ENCODE data around the gene HDAC4. TPM values are rescaled to one million over a fixed set of nuclear protein-coding genes. Genes with fewer than 3 reads are reported as not detected.

Gene HDAC4
- total RNA-seq, 2 donors from 2014 or later: 22.3 to 48.6 TPM

- Mint-ChIP-seq H3K27me3 (peaks cover 0 to 2% of the 10 kb centered on the region in 2 donors), H3K4me1 (ENCODE audit: low read depth in 2 of 2) (peaks cover 67 to 68% of the 10 kb centered on the region in 2 donors), H3K4me3 (peak overlapping the region; percentile 92), H3K36me3 (no peaks in the 10 kb centered on the region), H3K27ac (peak overlapping the region; percentile 85 to 97), H3K9me3 (peaks cover 5% of the 10 kb centered on the region)
- DNase-seq (ENCODE audit: low spot score) (no peak), ATAC-seq (no peak)
Measured at GRCh38 chr2:239268082-239268481, 132.7 kb downstream of the HDAC4 start.

DNA sequence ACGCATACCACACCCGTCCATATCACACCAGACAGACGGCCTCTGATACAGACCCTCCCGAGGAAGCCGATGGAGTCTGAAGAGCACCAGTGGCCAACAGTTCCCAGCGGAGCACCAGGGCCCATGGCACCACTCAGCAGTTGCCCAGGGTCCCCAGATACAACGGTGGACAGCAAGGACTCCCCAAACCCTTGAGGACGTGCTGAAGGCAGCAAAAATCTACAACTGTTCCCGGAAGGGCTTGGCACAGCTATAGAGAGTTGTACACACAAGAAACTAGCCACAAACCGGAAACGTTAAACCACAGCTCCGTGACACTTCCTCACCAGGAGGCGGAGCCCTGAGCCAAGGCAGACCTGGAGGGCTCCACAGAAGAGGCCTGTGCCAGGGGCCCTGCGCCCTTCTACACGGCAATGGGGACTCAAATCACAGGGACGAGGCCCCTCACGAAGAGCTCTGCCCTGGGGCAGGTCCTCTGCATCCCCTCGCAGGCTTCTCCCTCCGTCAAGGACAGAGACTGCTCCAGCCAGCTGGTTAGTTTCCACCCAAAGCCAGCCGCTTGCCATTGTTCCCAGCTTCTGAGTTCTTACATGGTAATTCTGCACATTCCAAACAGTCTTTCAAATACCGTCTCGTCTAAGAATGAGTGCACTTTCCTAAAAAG is 133.4 kb downstream of the HDAC4 start:
- Mint-ChIP-seq H3K4me3 (peak overlapping the region; percentile 92), H3K27ac (peak overlapping the region; percentile 85 to 97), H3K9me3 (peaks cover 5% of the 10 kb centered on the region), H3K4me1 (ENCODE audit: low read depth in 2 of 2) (peaks cover 64 to 66% of the 10 kb centered on the region in 2 donors), H3K27me3 (peaks cover 0 to 2% of the 10 kb centered on the region in 2 donors), H3K36me3 (no peaks in the 10 kb centered on the region)
- ATAC-seq: peak; percentile 91 to 94
- DNase-seq (ENCODE audit: low spot score): peak; percentile 96

DNA sequence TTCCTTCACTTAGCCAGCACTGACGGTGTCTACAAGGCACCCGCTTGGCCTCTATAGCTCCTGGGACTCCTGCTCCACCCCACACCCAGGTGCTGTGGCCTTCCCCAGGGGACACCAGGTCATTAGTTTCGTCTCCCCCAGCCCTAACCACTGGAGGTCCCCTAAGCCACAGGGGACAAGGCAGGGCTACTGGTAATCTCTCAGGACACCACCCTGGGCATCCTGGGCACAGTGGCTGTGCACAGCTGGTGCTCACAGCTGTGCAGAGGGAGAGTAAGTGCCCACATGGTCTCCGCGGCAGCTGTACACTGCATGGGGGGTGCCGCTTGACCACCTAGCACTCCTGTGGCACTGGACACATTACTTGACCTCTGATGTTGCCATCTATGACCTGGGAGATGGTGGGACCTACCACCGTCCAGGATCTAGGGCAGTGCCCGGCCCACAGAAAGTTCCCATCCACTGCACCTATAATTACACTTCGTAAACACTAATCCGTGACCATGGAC is 134.0 kb downstream of the HDAC4 start:
- ATAC-seq: peak in 1 of 2 donors; percentile 0
- peaks cover 67 to 68% of the 10 kb centered on the region in 2 donors for H3K4me1 Mint-ChIP-seq (ENCODE audit: low read depth in 2 of 2)
- peaks cover 5% of the 10 kb centered on the region for H3K9me3 Mint-ChIP-seq
- H3K36me3 Mint-ChIP-seq: no peaks in the 10 kb centered on the region
- no peak for DNase-seq (ENCODE audit: low spot score)
- H3K4me3 Mint-ChIP-seq: peak overlapping the region; percentile 92
- H3K27ac Mint-ChIP-seq: peak overlapping the region; percentile 85 to 97
- H3K27me3 Mint-ChIP-seq: peaks cover 0 to 2% of the 10 kb centered on the region in 2 donors

- peak overlapping the region; percentile 92 for H3K4me3 Mint-ChIP-seq
- no peaks in the 10 kb centered on the region for H3K36me3 Mint-ChIP-seq
- H3K27me3 Mint-ChIP-seq: peaks cover 0 to 2% of the 10 kb centered on the region in 2 donors
- peaks cover 5% of the 10 kb centered on the region for H3K9me3 Mint-ChIP-seq
- ATAC-seq: no peak
- H3K27ac Mint-ChIP-seq: peak overlapping the region; percentile 85 to 97
- DNase-seq (ENCODE audit: low spot score): no peak
- H3K4me1 Mint-ChIP-seq (ENCODE audit: low read depth in 2 of 2): peaks cover 67 to 69% of the 10 kb centered on the region in 2 donors
Measured at GRCh38 chr2:239266434-239266766, 134.4 kb downstream of the HDAC4 start.

GRCh38 chr2:239265681-239266433 is 135.0 kb downstream of the HDAC4 start:
- no peak for DNase-seq (ENCODE audit: low spot score)
- H3K36me3 Mint-ChIP-seq: no peaks in the 10 kb centered on the region

GRCh38 chr2:239264838-239265651 is 135.8 kb downstream of the HDAC4 start:
- DNase-seq (ENCODE audit: low spot score) (peak; percentile 84), ATAC-seq (peak; percentile 75 to 86)
- Mint-ChIP-seq H3K36me3 (no peaks in the 10 kb centered on the region), H3K27ac (peak overlapping the region; percentile 73 to 89), H3K4me1 (ENCODE audit: low read depth in 2 of 2) (peaks cover 78% of the 10 kb centered on the region in 2 donors), H3K27me3 (peaks cover 0 to under 1% of the 10 kb centered on the region in 2 donors), H3K9me3 (peaks cover 5% of the 10 kb centered on the region), H3K4me3 (peak overlapping the region; percentile 77)

More at GRCh38 chr2:239265681-239266433, 135.0 kb downstream of the HDAC4 start:
- no peak for ATAC-seq
- Mint-ChIP-seq H3K27me3 (peaks cover 0 to 2% of the 10 kb centered on the region in 2 donors), H3K4me3 (peak overlapping the region; percentile 92), H3K9me3 (peaks cover 5% of the 10 kb centered on the region), H3K4me1 (ENCODE audit: low read depth in 2 of 2) (peaks cover 72 to 74% of the 10 kb centered on the region in 2 donors), H3K27ac (peak overlapping the region; percentile 85 to 97)

DNA sequence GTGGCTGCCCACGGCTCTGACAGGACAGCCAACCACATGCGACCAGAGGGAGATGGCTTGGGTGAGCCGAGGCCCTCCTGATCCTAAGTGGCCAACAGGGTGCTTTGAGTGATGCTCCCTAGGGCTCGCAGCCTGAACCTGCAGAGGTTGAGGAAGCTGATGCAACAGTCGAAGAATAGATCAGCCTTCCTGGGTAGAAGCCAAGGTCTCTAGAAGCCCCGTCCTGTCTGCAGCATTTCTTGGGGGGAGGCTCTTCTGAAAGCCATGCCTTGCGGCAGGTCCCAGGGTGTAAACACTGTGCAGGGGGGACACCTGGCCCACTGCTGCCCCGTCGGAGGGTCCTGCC is 136.4 kb downstream of the HDAC4 start:
- DNase-seq (ENCODE audit: low spot score) (no peak), ATAC-seq (no peak)
- peaks cover 5% of the 10 kb centered on the region for H3K9me3 Mint-ChIP-seq
- H3K4me1 Mint-ChIP-seq (ENCODE audit: low read depth in 2 of 2): peaks cover 78% of the 10 kb centered on the region in 2 donors
- no peaks in the 10 kb centered on the region for H3K36me3 Mint-ChIP-seq
- peak overlapping the region; percentile 35 to 73 for H3K27ac Mint-ChIP-seq
- H3K4me3 Mint-ChIP-seq: peak overlapping the region; percentile 77
- H3K27me3 Mint-ChIP-seq: no peaks in the 10 kb centered on the region

DNA sequence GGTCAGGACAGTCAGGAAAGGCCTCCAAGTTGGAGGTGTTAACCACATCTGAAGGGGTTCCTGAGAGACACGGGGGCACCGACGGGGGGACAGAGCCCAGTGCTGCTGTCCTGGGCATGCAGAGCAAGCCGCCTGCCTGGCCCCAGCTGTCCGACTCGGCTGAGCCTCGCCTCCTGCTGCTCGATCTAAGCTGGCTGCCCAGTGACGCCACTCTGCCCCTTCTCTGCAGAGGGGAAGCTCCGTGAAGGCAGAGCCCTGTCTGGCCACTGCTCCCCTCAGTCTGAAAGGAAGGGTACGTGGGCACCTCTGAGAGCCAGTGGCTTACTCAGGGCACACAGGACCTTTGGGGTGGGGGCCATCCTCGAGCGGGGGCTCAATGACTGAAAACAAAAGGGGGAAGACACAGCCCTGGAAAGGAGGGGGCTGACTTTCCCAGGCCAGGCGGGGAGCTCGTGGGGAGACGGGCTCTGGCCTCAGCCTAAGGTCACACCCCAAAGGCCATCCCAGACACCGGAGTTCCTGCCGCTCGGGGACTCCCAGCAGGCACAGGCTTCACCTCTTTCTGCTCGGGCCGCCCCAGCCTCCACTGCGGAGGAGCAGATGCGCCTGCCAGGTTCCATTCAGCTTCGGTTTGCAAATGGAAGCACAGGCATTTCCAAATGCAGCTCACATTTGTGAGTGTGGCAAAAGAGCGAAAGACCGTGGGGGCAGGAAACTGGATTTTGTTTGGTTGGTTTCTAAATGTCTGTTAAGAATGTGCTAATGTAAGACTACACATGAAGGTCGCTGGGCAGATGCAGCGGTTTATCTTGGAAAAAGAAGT is 136.9 kb downstream of the HDAC4 start:
- DNase-seq (ENCODE audit: low spot score) (no peak), ATAC-seq (no peak)
- Mint-ChIP-seq H3K4me3 (peak overlapping the region; percentile 48), H3K27me3 (no peaks in the 10 kb centered on the region), H3K27ac (peak overlapping the region in 1 of 2 donors; percentile 37), H3K4me1 (ENCODE audit: low read depth in 2 of 2) (peaks cover 78% of the 10 kb centered on the region in 2 donors), H3K9me3 (peaks cover under 1% of the 10 kb centered on the region), H3K36me3 (no peaks in the 10 kb centered on the region)

DNA sequence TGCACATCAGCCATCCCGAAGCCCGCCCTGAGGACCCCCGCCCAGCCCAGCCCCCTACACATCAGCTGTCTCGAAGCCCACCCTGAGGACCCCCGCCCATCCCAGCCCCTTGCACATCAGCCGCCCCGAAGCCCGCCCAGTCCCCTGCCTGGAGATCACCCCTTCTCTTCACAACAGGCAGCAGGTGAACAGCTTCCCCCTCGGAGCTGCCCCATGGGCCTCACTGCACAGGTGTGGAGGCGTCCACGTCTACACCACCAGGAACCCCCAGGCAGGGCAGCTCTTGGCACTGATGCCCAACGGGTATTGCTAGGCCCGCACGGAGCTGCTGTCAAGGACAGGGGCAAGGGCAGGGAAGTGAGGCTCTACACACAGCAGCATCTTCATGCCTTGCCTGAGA is 137.6 kb downstream of the HDAC4 start:
- DNase-seq (ENCODE audit: low spot score) (no peak), ATAC-seq (no peak)
- Mint-ChIP-seq H3K9me3 (no peaks in the 10 kb centered on the region), H3K27me3 (no peaks in the 10 kb centered on the region), H3K4me3 (peak overlapping the region; percentile 34), H3K4me1 (ENCODE audit: low read depth in 2 of 2) (peaks cover 78% of the 10 kb centered on the region in 2 donors), H3K36me3 (no peaks in the 10 kb centered on the region), H3K27ac (peak overlapping the region in 1 of 2 donors; percentile 37)

- H3K4me3 Mint-ChIP-seq: no peak overlapping the region
- H3K27ac Mint-ChIP-seq: peak overlapping the region in 1 of 2 donors; percentile 78
Measured at GRCh38 chr2:239262484-239263230, 138.2 kb downstream of the HDAC4 start.

GRCh38 chr2:239261796-239262483 is 138.9 kb downstream of the HDAC4 start:
- H3K4me1 Mint-ChIP-seq (ENCODE audit: low read depth in 2 of 2): peaks cover 74 to 78% of the 10 kb centered on the region in 2 donors
- peaks cover 4% of the 10 kb centered on the region for H3K9me3 Mint-ChIP-seq
- H3K4me3 Mint-ChIP-seq: no peak overlapping the region
- no peaks in the 10 kb centered on the region for H3K27me3 Mint-ChIP-seq
- no peak for ATAC-seq
- peaks cover 8% of the 10 kb centered on the region for H3K36me3 Mint-ChIP-seq
- DNase-seq (ENCODE audit: low spot score): no peak
- peak overlapping the region in 1 of 2 donors; percentile 78 for H3K27ac Mint-ChIP-seq

More at GRCh38 chr2:239262484-239263230, 138.2 kb downstream of the HDAC4 start:
- no peak for ATAC-seq
- no peak for DNase-seq (ENCODE audit: low spot score)
- peaks cover 1% of the 10 kb centered on the region for H3K9me3 Mint-ChIP-seq
- H3K36me3 Mint-ChIP-seq: peaks cover 4% of the 10 kb centered on the region
- H3K4me1 Mint-ChIP-seq (ENCODE audit: low read depth in 2 of 2): peaks cover 78% of the 10 kb centered on the region in 2 donors
- no peaks in the 10 kb centered on the region for H3K27me3 Mint-ChIP-seq

DNA sequence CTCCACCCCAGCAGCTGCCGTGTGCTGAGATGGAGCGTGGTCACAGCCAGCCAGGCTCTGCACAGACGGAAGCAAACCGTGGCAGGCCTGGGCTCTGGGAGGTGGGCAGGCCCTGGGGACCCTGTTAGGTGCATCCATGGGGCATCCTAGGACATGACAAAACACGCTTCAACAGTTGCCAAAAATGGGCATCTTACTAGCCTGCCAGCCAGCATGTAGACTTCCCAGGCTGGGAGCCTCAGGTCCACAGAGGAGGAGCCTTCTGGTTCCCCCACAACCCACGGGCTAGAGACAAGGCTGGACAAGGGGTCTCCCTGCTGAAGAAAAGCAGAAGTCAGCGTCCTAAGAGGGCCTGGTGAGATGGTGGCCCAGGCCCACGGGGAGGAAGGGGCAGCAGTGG is 139.5 kb downstream of the HDAC4 start:
- no peaks in the 10 kb centered on the region for H3K27me3 Mint-ChIP-seq
- H3K27ac Mint-ChIP-seq: no peak overlapping the region
- peaks cover 4% of the 10 kb centered on the region for H3K9me3 Mint-ChIP-seq
- no peak overlapping the region for H3K4me3 Mint-ChIP-seq
- ATAC-seq: no peak
- H3K4me1 Mint-ChIP-seq (ENCODE audit: low read depth in 2 of 2): peaks cover 69 to 73% of the 10 kb centered on the region in 2 donors
- no peak for DNase-seq (ENCODE audit: low spot score)
- H3K36me3 Mint-ChIP-seq: peaks cover 8% of the 10 kb centered on the region
